Measurements from ENCODE around the gene RPS4Y1.

GRCh38 chrY:2797991-2798390 lies 43.4 kb upstream of the RPS4Y1 start:
- TF ChIP-seq POLR2A (IDR thresholded peaks at IDR 0.05) (no peak), CTCF (IDR thresholded peaks at IDR 0.05 in 8 of 11, conservative IDR thresholded peaks at IDR 0.05 in 3 of 11) (no peak)
